H1 (cell line): ENCODE data around the gene KLK6. TPM values are rescaled to one million over a fixed set of nuclear protein-coding genes. Genes with fewer than 3 reads are reported as not detected.

Experiments used
- CTCF ChIA-PET: fragments of 300-600 bp; sonication (Branson Sonifier 250); formaldehyde crosslinking; loops from one replicate; lab custom pipeline; 2021; ENCODE audit not compliant: partially characterized antibody; lab: Charles Lee
- POLR2A ChIA-PET: fragments of 300-600 bp; sonication (Branson Sonifier 250); formaldehyde crosslinking; loops from one replicate; lab custom pipeline; 2021; ENCODE audit warnings: inconsistent platforms; ENCODE audit not compliant: partially characterized antibody; lab: Charles Lee
- DNase-seq, 2 experiments: peaks; one replicate each; pipeline versions ENCODE4 v3.0.0 to v3.0.0-alpha.2; 2010 to 2022; ENCODE audit warnings: low spot score in 2 of 2, low read depth in 1 of 2, mixed read lengths in 1 of 2
- FAIRE-seq: peaks from 2 replicates; lab custom pipeline; 2011; peaks lifted over from hg19 to GRCh38; lab: Jason Lieb, UNC
- H2AFZ ChIP-seq: 2 replicates; pipeline ENCODE4 v1.8.1; 2012; ENCODE audit warnings: low read length, inconsistent platforms
- H2AK5ac ChIP-seq: 2 replicates; pipeline ENCODE4 v1.6.1; 2013; ENCODE audit warnings: low read depth, low read length
- H2BK120ac ChIP-seq: replicated peaks from 2 replicates; pipeline ENCODE3; 2013; ENCODE audit warnings: low read depth, low read length, inconsistent platforms
- H2BK12ac ChIP-seq: 2 replicates; pipeline ENCODE4 v1.6.1; 2013; ENCODE audit warnings: low read depth, low read length
- H2BK15ac ChIP-seq: 2 replicates; pipeline ENCODE4 v1.6.1; 2013; ENCODE audit warnings: low read length
- H2BK20ac ChIP-seq: 2 replicates; pipeline ENCODE4 v1.6.1; 2013; ENCODE audit warnings: low read length
- H2BK5ac ChIP-seq: 2 replicates; pipeline ENCODE4 v1.6.1; 2013; ENCODE audit warnings: low read depth, low read length
- H3K14ac ChIP-seq: 2 replicates; pipeline ENCODE4 v1.6.1; 2013; ENCODE audit warnings: inconsistent platforms; ENCODE audit not compliant: insufficient read length
- H3K18ac ChIP-seq: 2 replicates; pipeline ENCODE4 v1.6.1; 2013; ENCODE audit warnings: low read length; ENCODE audit errors: extremely low read depth
- H3K23ac ChIP-seq: 2 replicates; pipeline ENCODE4 v1.6.1; 2013; ENCODE audit warnings: inconsistent platforms; ENCODE audit not compliant: insufficient read length
- H3K23me2 ChIP-seq: 2 replicates; pipeline ENCODE4 v1.6.1; 2013; ENCODE audit warnings: low read depth, low read length
- H3K27ac ChIP-seq: 2 replicates; pipeline ENCODE4 v1.6.1; 2011; ENCODE audit warnings: low read depth, low read length, inconsistent platforms
- H3K27me3 ChIP-seq, 4 experiments: replicated peaks in 1 of 4; 1 replicate in 1 of 4; 2 replicates in 3 of 4; pipeline versions ENCODE4 v1.6.1 to v1.8.1; 2011 to 2013; ENCODE audit warnings: low read length in 3 of 4, mild to moderate bottlenecking in 3 of 4, inconsistent platforms in 2 of 4, mixed read lengths in 2 of 4, moderate library complexity in 1 of 4; ENCODE audit not compliant: control insufficient read depth in 3 of 4, insufficient read depth in 3 of 4; ENCODE audit errors: extremely low read depth in 1 of 4
- H3K36me3 ChIP-seq, 4 experiments: 2 replicates each; pipeline versions ENCODE4 v1.6.1 to v1.8.1; 2011 to 2013; ENCODE audit warnings: mild to moderate bottlenecking in 4 of 4, low read length in 3 of 4, moderate library complexity in 2 of 4, control low read depth in 1 of 4, inconsistent platforms in 1 of 4; ENCODE audit not compliant: insufficient read depth in 4 of 4, control insufficient read depth in 2 of 4
- H3K4ac ChIP-seq: replicated peaks from 2 replicates; pipeline ENCODE3; 2013; ENCODE audit warnings: low read length, low read depth, mixed read lengths, inconsistent platforms; ENCODE audit not compliant: insufficient read length
- H3K4me1 ChIP-seq, 4 experiments: replicated peaks in 1 of 4; 1 replicate in 1 of 4; 2 replicates in 3 of 4; pipeline versions ENCODE4 v1.6.1 to v1.8.1; 2011 to 2013; ENCODE audit warnings: low read length in 3 of 4, inconsistent platforms in 2 of 4, mixed read lengths in 1 of 4; ENCODE audit not compliant: insufficient read depth in 4 of 4, control insufficient read depth in 3 of 4
- H3K4me2 ChIP-seq, 2 experiments: 2 replicates each; pipeline versions ENCODE4 v1.6.1 to v1.8.1; 2011 to 2013; ENCODE audit warnings: low read depth in 2 of 2, low read length in 2 of 2, control low read depth in 1 of 2, inconsistent platforms in 1 of 2, mild to moderate bottlenecking in 1 of 2; ENCODE audit not compliant: insufficient read depth in 1 of 2
- H3K4me3 ChIP-seq, 4 experiments: fragments of 200-600, 300-600 bp in 1 of 4; sonication (generic), shearing (Covaris generic), sonication (Bioruptor Twin) in 1 of 4; 2 replicates each; pipeline versions ENCODE4 v1.5.1 to v1.8.1; 2011 to 2016; ENCODE audit warnings: low read length in 4 of 4, low read depth in 3 of 4, control low read depth in 2 of 4, inconsistent platforms in 2 of 4, mild to moderate bottlenecking in 2 of 4, mixed read lengths in 1 of 4, moderate library complexity in 1 of 4; ENCODE audit not compliant: insufficient read depth in 2 of 4; ENCODE audit errors: extremely low read depth in 1 of 4
- H3K56ac ChIP-seq: replicated peaks from 2 replicates; pipeline ENCODE3; 2013; ENCODE audit warnings: low read depth, mild to moderate bottlenecking, mixed read lengths, low read length, inconsistent platforms; ENCODE audit not compliant: insufficient read length
- H3K79me1 ChIP-seq: 2 replicates; pipeline ENCODE4 v1.6.1; 2013; ENCODE audit warnings: low read depth, low read length, control low read depth
- H3K79me2 ChIP-seq, 2 experiments: 2 replicates each; pipeline versions ENCODE4 v1.6.1 to v1.8.1; 2012 to 2013; ENCODE audit warnings: low read length in 2 of 2, mild to moderate bottlenecking in 2 of 2, inconsistent platforms in 1 of 2; ENCODE audit not compliant: insufficient read depth in 2 of 2, control insufficient read depth in 1 of 2
- H3K9ac ChIP-seq, 4 experiments: replicated peaks in 1 of 4; 1 replicate in 1 of 4; 2 replicates in 3 of 4; pipeline versions ENCODE4 v1.6.1 to v1.8.1; 2011 to 2013; ENCODE audit warnings: low read depth in 3 of 4, low read length in 3 of 4, control low read depth in 2 of 4, mild to moderate bottlenecking in 2 of 4, moderate library complexity in 2 of 4, inconsistent platforms in 1 of 4; ENCODE audit errors: extremely low read depth in 1 of 4
- H3K9me3 ChIP-seq, 2 experiments: 2 replicates each; pipeline versions ENCODE4 v1.6.1 to v1.8.1; 2012 to 2013; ENCODE audit warnings: mild to moderate bottlenecking in 2 of 2, moderate library complexity in 2 of 2, control low read depth in 1 of 2, inconsistent platforms in 1 of 2, low read depth in 1 of 2, low read length in 1 of 2, mixed read lengths in 1 of 2; ENCODE audit not compliant: insufficient read depth in 2 of 2
- H4K20me1 ChIP-seq, 2 experiments: replicated peaks in 1 of 2; 2 replicates each; pipeline versions ENCODE3 to v1.8.1; 2011 to 2013; ENCODE audit warnings: inconsistent platforms in 2 of 2, low read length in 2 of 2, mild to moderate bottlenecking in 1 of 2; ENCODE audit not compliant: insufficient read depth in 2 of 2, control insufficient read depth in 1 of 2
- H4K5ac ChIP-seq: 2 replicates; pipeline ENCODE4 v1.6.1; 2013; ENCODE audit warnings: low read length, low read depth, mixed read lengths, inconsistent platforms; ENCODE audit not compliant: insufficient read length
- H4K8ac ChIP-seq: 2 replicates; pipeline ENCODE4 v1.8.0; 2013; ENCODE audit warnings: mild to moderate bottlenecking, moderate library complexity, low read length, inconsistent platforms; ENCODE audit not compliant: insufficient read depth; ENCODE audit errors: extremely low read depth
- H4K91ac ChIP-seq: replicated peaks from 2 replicates; pipeline ENCODE3; 2013; ENCODE audit warnings: low read length, mixed read lengths, inconsistent platforms; ENCODE audit not compliant: insufficient read length
- CHD1 ChIP-seq: IDR thresholded peaks from 2 replicates; pipeline ENCODE4 v1.6.1; 2012; ENCODE audit warnings: low read depth, low read length, improper control_type of control experiment
- SIN3A ChIP-seq, 2 experiments: IDR thresholded peaks in 1 of 2; conservative IDR thresholded peaks in 1 of 2; 2 replicates each; pipeline ENCODE4 v1.6.1; 2011 to 2012; ENCODE audit warnings: low read length in 2 of 2, improper control_type of control experiment in 1 of 2, low read depth in 1 of 2, mild to moderate bottlenecking in 1 of 2
- SP2 ChIP-seq: IDR thresholded peaks from 2 replicates; pipeline ENCODE4 v1.6.1; 2012; ENCODE audit warnings: mild to moderate bottlenecking, low read length, inconsistent platforms
- SP4 ChIP-seq: IDR thresholded peaks from 2 replicates; pipeline ENCODE4 v1.6.1; 2012; ENCODE audit warnings: low read length, inconsistent platforms
- WGBS, 2 experiments: shearing (Covaris generic) in 1 of 2; methylation state at CpG; one replicate each; pipeline versions ENCODE4 v1.1.6 to v1.1.7; 2013 to 2015; ENCODE audit warnings: low lambda C conversion rate in 2 of 2, mixed read lengths in 2 of 2, inconsistent platforms in 1 of 2, low coverage in 1 of 2, missing lambda C conversion rate in 1 of 2; ENCODE audit not compliant: insufficient replicate concordance in 2 of 2, insufficient coverage in 1 of 2, insufficient read length in 1 of 2; ENCODE audit errors: extremely low coverage in 1 of 2, missing lambda C conversion rate in 1 of 2; 5-methylcytosine and 5-hydroxymethylcytosine counted together
- polyA plus RNA-seq, 7 experiments: library from polyadenylated mRNA; depleted of rRNA in 3 of 7; stranded (reverse) in 5 of 7; unstranded in 2 of 7; fragments of >200 nt in 5 of 7; fragments of 200-250 nt in 2 of 7; gene quantifications; 1 replicate in 5 of 7; 2 replicates in 1 of 7; 4 replicates in 1 of 7; pipeline versions ENCODE4 v1.2.1 to v1.2.3, GENCODE V29; 2011 to 2013; ENCODE audit warnings: missing spikeins in 2 of 7, mixed read lengths in 2 of 7
- total RNA-seq: library from RNA; stranded (reverse); fragmentation: NEBNext Ultra II Directional; extraction: Animal tissue kit (Norgen Biotek cat#: 25700); gene quantifications from 2 replicates; pipeline ENCODE4 v1.2.1, GENCODE V29; 2021

KLK6 gene
- total and polyA plus RNA-seq, 2 of the 8 experiments (the other 6 are each of a cell fraction or from before 2014, with no cell fraction given), result 0.69 to 3.2 TPM

DNA sequence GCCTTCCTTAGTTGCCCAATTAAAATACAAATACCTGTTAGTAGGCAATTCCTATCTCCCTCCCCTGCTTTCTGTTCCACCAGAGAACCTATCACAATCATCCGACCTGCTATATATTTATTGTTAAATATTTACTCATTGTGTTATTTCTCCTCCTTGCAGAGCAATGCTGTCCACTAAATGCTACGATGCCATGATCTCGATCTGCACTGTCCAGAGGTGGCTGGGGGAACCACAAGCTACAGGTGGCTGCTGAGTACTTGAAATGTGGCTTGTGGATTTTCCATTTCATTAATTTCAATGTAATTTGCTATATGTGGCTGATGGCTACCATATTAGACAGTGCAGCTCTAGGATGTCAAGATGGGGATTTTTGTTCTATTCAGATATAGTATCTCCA is 5.1 kb downstream of the KLK6 start:
- no peak for DNase-seq
- Histone ChIP-seq H3K14ac (no peak overlapping the region), H2AK5ac (no peak overlapping the region), H4K20me1 (no peaks in the 10 kb centered on the region), H2BK5ac (no peak overlapping the region), H3K9me3 (no peaks in the 10 kb centered on the region; a peak in 1 of 4 replicates), H2BK15ac (no peak overlapping the region), H4K8ac (no peak overlapping the region), H3K36me3 (no peaks in the 10 kb centered on the region), H2BK120ac (no peak overlapping the region), H3K9ac (no peak overlapping the region), H2BK20ac (no peak overlapping the region), H3K79me1 (no peaks in the 10 kb centered on the region), H3K23me2 (peaks cover 3% of the 10 kb centered on the region; the same call in 1 of the 2 replicates), H3K23ac (no peak overlapping the region), H2AFZ (no peak overlapping the region), H3K18ac (no peak overlapping the region), H3K27ac (no peak overlapping the region), H3K4me2 (no peak overlapping the region), H2BK12ac (no peak overlapping the region), H4K5ac (no peak overlapping the region), H3K4me1 (peaks cover 0 to 12% (median 4%) of the 10 kb centered on the region in 4 experiments; a peak in 5 of 7 replicates), H3K4ac (no peak overlapping the region), H3K27me3 (no peaks in the 10 kb centered on the region; a peak in 1 of 7 replicates), H3K56ac (no peak overlapping the region), H3K79me2 (no peaks in the 10 kb centered on the region), H3K4me3 (no peak overlapping the region), H4K91ac (no peak overlapping the region)
- POLR2A ChIA-PET, result no interaction called here
- CTCF ChIA-PET, result interaction anchor here (1.2 to 1.3 kb wide), 2 partner anchors 8 to 52 kb away, joined by 3 to 4 read pairs; no protein-coding TSS in a partner anchor
- FAIRE-seq, result no peak
- 86% methylated on average over 3 of the region's 3 CpGs; no CpG with 5 or more reads in 1 of the 2 experiments for WGBS, 2 experiments
- TF ChIP-seq SIN3A (conservative IDR thresholded peaks at IDR 0.05 in 1 of 2, IDR thresholded peaks at IDR 0.05 in 1 of 2; ENCODE audit: low read depth in 1 of 2, low read length in 2 of 2), result no peak
- TF ChIP-seq CHD1, result no peak
- no peak for TF ChIP-seq SP4
- TF ChIP-seq SP2, result no peak
